DMS53 (cell line): Measurements from ENCODE around the gene CDH13.
A peak's percentile ranks its signal among the peaks of the same experiment; 100 is the strongest.

Experiments
- DNase-seq: peaks from one replicate; lab custom pipeline; 2025; lab: John Stamatoyannopoulos, UW

CDH13 gene

GRCh38 chr16:82653550-82654511, 27.1 kb downstream of the CDH13 start:
- peak; percentile 77 for DNase-seq

- DNase-seq: peak; percentile 10
Measured at GRCh38 chr16:82655072-82655714, 28.4 kb downstream of the CDH13 start.

GRCh38 chr16:82655720-82656490, 29.1 kb downstream of the CDH13 start:
- no peak for DNase-seq

GRCh38 chr16:82657239-82657638, 30.5 kb downstream of the CDH13 start:
- no peak for DNase-seq

- no peak for DNase-seq
Measured at GRCh38 chr16:82657786-82658185, 31.0 kb downstream of the CDH13 start.

GRCh38 chr16:82658796-82659195, 32.0 kb downstream of the CDH13 start:
- DNase-seq: no peak

GRCh38 chr16:82660075-82660645, 33.4 kb downstream of the CDH13 start:
- DNase-seq: no peak

- DNase-seq: no peak
Measured at GRCh38 chr16:82660966-82661365, 34.2 kb downstream of the CDH13 start.

- no peak for DNase-seq
Measured at GRCh38 chr16:82664181-82664580, 37.4 kb downstream of the CDH13 start.

GRCh38 chr16:82665025-82665424, 38.3 kb downstream of the CDH13 start:
- no peak for DNase-seq

- DNase-seq: no peak
Measured at GRCh38 chr16:82667437-82667836, 40.7 kb downstream of the CDH13 start.

- no peak for DNase-seq
Measured at GRCh38 chr16:82668094-82668493, 41.3 kb downstream of the CDH13 start.

- peak; percentile 5 for DNase-seq
Measured at GRCh38 chr16:82671741-82672140, 45.0 kb downstream of the CDH13 start.

GRCh38 chr16:82672676-82673075, 45.9 kb downstream of the CDH13 start:
- DNase-seq: no peak

- no peak for DNase-seq
Measured at GRCh38 chr16:82675300-82675699, 48.5 kb downstream of the CDH13 start.

GRCh38 chr16:82681592-82681991, 54.8 kb downstream of the CDH13 start:
- DNase-seq: no peak

- DNase-seq: no peak
Measured at GRCh38 chr16:82682767-82683166, 56.0 kb downstream of the CDH13 start.

- no peak for DNase-seq
Measured at GRCh38 chr16:82684256-82684655, 57.5 kb downstream of the CDH13 start.

- DNase-seq: no peak
Measured at GRCh38 chr16:82685526-82685925, 58.8 kb downstream of the CDH13 start.

GRCh38 chr16:82694239-82694874, 67.6 kb downstream of the CDH13 start:
- no peak for DNase-seq

- DNase-seq: no peak
Measured at GRCh38 chr16:82695806-82696205, 69.0 kb downstream of the CDH13 start.

- no peak for DNase-seq
Measured at GRCh38 chr16:82699260-82699659, 72.5 kb downstream of the CDH13 start.
